Adipose tissue (tissue), 3 donors: ENCODE measurements around the gene TRAK2. TPM values are rescaled to one million over a fixed set of nuclear protein-coding genes. Genes with fewer than 3 reads are reported as not detected.

Source experiments
- H3K27ac ChIP-seq: one replicate; pipeline ENCODE4 v1.5.1; 2013; ENCODE audit warnings: low read depth, low read length
- WGBS, 3 donors: extraction: QIAGEN DNeasy Blood & Tissue Kit; methylation state at CpG; one replicate each; pipeline ENCODE4 v1.1.7; 2013; 5-methylcytosine and 5-hydroxymethylcytosine counted together
- polyA plus RNA-seq, 3 donors: library from polyadenylated mRNA; stranded (reverse); fragments of 200-250 nt; gene quantifications; one replicate each; pipeline ENCODE4 v1.2.3, GENCODE V29; 2013
- donor health status: healthy with polysubstance abuse.
- donor health status: Bipolar disorder and iron deficiency.
- donor health status: healthy.

TRAK2 gene
- polyA plus RNA-seq, 3 donors = 7.7 to 66.6 (median 15.0) TPM

- WGBS, 3 donors = 91 to 98% (median 97%) methylated on average over 2 of the region's 2 CpGs
- H3K27ac ChIP-seq = no peak overlapping the region
Observed at GRCh38 chr2:201343559-201343958, 107.7 kb downstream of the TRAK2 start.

GRCh38 chr2:201342923-201343322, 108.3 kb downstream of the TRAK2 start:
- 75 to 92% (median 82%) methylated on average over 2 of the region's 2 CpGs for WGBS, 3 donors
- no peak overlapping the region for H3K27ac ChIP-seq

GRCh38 chr2:201329409-201329808, 121.8 kb downstream of the TRAK2 start:
- no peak overlapping the region for H3K27ac ChIP-seq
- 48 to 68% (median 64%) methylated on average over 1 of the region's 1 CpG for WGBS, 3 donors

- H3K27ac ChIP-seq = no peak overlapping the region
- WGBS, 3 donors = 85 to 92% (median 88%) methylated on average over 3 of the region's 3 CpGs
Observed at GRCh38 chr2:201327678-201328077, 123.6 kb downstream of the TRAK2 start.

Other genes starting within 250 kb of the TRAK2 start
- gene CASP8, start 190.9 kb downstream of the TRAK2 start, polyA plus RNA-seq = 10 to 100 TPM in 2 of 3 donors, 1 to 10 TPM in 1; 5.0 to 11.0 (median 10.8) TPM
- gene FLACC1, start 94.1 kb downstream of the TRAK2 start, polyA plus RNA-seq = 1 to 10 TPM in 1 of 3 donors, under 1 TPM in 2; 0.67 to 1.1 (median 0.74) TPM
- gene STRADB, start 282 bp upstream of the TRAK2 start, polyA plus RNA-seq = 10 to 100 TPM; 12.7 to 41.1 (median 28.0) TPM
- 10 to 100 TPM in 2 of 3 donors, 1 to 10 TPM in 1; 3.3 to 19.7 (median 10.6) TPM for gene TMEM237, start 192.0 kb upstream of the TRAK2 start, polyA plus RNA-seq
- gene MPP4, start 247.2 kb upstream of the TRAK2 start, polyA plus RNA-seq = under 1 TPM in 2 of 3 donors, not detected in 1; 0.02 to 0.15 TPM